ENCODE results near the gene SAPCD1.

Gene SAPCD1

DNA sequence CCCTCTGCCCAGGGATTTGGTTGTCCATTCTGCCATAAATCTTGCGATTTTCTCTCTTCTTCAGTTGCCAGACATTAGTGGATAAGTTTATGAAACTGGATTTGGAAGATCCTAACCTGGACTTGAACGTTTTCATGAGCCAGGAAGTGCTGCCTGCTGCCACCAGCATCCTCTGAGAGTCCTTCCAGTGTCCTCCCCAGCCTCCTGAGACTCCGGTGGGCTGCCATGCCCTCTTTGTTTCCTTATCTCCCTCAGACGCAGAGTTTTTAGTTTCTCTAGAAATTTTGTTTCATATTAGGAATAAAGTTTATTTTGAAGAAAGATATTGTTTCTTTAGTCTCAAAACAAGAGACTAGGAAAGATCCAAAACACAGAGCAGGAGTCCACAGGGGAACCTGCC, at the start of gene SAPCD1:
Gene SAPCD1 (plus strand): TSS at position 301 of the 400 bp plus-strand sequence. CDS start 399 bp downstream, outside the sequence.
- Mint-ChIP-seq H3K9me3 (no peaks in the 10 kb centered on the region), H3K36me3 (ENCODE audit: insufficient read depth) (peaks cover 11% of the 10 kb centered on the region), H3K4me1 (peaks cover 15% of the 10 kb centered on the region), H3K27me3 (no peaks in the 10 kb centered on the region), H3K27ac (ENCODE audit: low read depth) (peak within 1 kb of the TSS; percentile 16), H3K4me3 (no peak within 1 kb of the TSS)
- DNase-seq (ENCODE audit: low spot score in 2 of 2) = no peak
- ATAC-seq (replicated peaks; ENCODE audit: extremely low read depth, poor library complexity, severe bottlenecking) = no peak

DNA sequence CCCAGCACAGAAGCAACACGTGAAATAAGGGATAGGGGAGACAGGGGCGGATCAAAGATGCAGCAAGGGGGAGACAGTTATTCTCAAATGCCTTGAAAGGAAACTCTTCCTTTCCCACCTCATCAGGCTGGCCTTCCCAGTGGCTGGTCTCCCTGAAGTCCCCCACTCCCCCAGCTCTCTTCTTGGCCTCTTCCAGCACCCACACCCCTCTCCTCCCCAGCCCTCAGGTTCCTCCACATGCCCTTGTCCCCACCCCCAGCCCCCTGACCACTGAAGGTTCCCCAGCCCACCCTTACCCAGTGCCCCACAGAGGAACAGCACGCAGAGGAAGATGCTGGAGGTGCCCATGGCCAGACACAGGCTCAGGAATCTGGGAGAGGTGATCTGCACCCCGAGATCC, 49.0 kb upstream of the SAPCD1 start:
- no peak overlapping the region for H3K4me3 Mint-ChIP-seq
- no peaks in the 10 kb centered on the region for H3K36me3 Mint-ChIP-seq (ENCODE audit: insufficient read depth)
- no peaks in the 10 kb centered on the region for H3K27me3 Mint-ChIP-seq
- no peak for ATAC-seq (replicated peaks; ENCODE audit: extremely low read depth, poor library complexity, severe bottlenecking)
- no peaks in the 10 kb centered on the region for H3K9me3 Mint-ChIP-seq
- H3K27ac Mint-ChIP-seq (ENCODE audit: low read depth) = no peak overlapping the region
- H3K4me1 Mint-ChIP-seq = peaks cover 17% of the 10 kb centered on the region
- DNase-seq (ENCODE audit: low spot score in 2 of 2) = no peak

DNA sequence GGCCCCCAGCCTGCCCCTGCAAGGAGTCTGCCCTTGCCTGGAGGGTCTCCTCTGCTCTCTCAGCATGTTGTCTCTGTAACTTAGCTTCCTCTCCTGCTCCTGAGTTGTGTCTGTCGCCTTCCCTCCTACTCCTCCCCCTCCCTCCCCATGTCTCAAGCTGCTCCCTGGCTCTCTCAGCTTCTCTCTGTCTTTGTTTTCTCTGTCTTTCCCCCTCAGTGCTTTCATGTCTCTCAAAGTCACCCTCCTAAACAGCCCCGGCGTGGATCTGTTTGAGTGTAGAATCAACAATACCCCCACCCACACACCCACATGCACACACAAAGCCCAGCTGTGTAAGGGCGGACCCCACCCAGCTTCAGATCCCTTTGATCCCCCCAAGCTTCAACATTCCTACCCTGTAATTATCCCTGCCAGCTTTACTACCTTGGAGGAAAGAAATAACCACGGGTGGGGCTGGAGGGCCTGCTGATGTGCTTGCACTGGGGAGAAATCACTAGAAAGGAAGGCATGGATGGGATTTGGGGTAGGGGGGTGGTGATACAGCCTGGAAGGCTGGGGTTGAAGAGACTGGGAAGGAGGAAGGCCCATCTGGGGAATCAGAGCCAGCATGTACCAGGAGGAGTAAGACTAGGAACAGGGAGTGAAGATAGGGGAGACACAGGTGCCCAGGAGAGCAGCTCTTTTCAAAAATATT, 48.3 kb upstream of the SAPCD1 start:
- H3K4me3 Mint-ChIP-seq = no peak overlapping the region
- ATAC-seq (replicated peaks; ENCODE audit: extremely low read depth, poor library complexity, severe bottlenecking) = no peak
- no peaks in the 10 kb centered on the region for H3K36me3 Mint-ChIP-seq (ENCODE audit: insufficient read depth)
- no peak for DNase-seq (ENCODE audit: low spot score in 2 of 2)
- H3K9me3 Mint-ChIP-seq = no peaks in the 10 kb centered on the region
- no peak overlapping the region for H3K27ac Mint-ChIP-seq (ENCODE audit: low read depth)
- no peaks in the 10 kb centered on the region for H3K27me3 Mint-ChIP-seq
- H3K4me1 Mint-ChIP-seq = peaks cover 17% of the 10 kb centered on the region

DNA sequence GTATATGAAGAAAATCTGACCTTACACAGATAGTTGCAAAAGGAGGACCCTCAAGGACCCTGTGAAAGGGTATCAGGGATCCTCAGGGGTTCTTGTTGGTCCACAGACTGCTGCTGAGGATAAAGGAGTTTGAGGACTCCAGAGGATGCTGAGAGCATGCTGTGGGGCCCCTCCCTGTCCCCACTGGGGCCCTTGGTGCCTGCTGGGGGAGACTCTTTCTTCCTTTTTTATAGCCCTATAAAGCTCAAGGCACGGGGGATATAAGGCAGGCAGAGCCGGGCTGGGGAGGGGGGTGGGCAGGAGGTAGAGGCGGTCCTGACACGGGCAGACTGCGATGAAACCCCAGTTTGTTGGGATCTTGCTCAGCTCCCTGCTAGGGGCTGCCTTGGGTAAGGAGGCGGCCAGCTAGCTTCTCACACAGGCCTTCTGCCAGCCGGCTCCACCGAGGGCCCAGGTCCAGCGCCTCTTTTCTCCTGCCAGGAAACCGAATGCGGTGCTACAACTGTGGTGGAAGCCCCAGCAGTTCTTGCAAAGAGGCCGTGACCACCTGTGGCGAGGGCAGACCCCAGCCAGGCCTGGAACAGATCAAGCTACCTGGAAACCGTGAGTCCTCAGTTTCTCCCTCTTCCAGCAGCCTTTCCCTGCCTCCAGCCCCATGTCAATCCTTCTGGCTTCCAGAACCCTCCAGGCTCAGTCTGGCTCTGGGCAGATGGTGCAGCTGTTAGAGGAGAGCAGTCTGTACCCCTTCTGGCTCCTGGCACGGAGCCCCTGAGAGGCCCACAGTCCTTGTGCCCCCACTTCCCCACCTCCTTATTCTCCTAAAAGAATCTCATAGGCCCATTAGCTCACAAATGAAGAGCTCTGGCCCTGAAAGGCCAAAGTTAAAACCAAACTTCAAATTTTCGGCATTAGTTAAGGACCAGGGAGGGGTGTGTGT, 47.2 kb upstream of the SAPCD1 start, which contains the start of gene LY6G6D:
Gene LY6G6D (plus strand): TSS at position 327 of the 937 bp plus-strand sequence. CDS start 8 bp downstream, at position 335.
- Mint-ChIP-seq H3K27ac (ENCODE audit: low read depth) (no peak within 1 kb of the TSS), H3K4me3 (no peak within 1 kb of the TSS), H3K9me3 (no peaks in the 10 kb centered on the region), H3K27me3 (no peaks in the 10 kb centered on the region), H3K4me1 (peaks cover 17% of the 10 kb centered on the region), H3K36me3 (ENCODE audit: insufficient read depth) (no peaks in the 10 kb centered on the region)
- DNase-seq (ENCODE audit: low spot score in 2 of 2) (no peak), ATAC-seq (replicated peaks; ENCODE audit: extremely low read depth, poor library complexity, severe bottlenecking) (no peak)

DNA sequence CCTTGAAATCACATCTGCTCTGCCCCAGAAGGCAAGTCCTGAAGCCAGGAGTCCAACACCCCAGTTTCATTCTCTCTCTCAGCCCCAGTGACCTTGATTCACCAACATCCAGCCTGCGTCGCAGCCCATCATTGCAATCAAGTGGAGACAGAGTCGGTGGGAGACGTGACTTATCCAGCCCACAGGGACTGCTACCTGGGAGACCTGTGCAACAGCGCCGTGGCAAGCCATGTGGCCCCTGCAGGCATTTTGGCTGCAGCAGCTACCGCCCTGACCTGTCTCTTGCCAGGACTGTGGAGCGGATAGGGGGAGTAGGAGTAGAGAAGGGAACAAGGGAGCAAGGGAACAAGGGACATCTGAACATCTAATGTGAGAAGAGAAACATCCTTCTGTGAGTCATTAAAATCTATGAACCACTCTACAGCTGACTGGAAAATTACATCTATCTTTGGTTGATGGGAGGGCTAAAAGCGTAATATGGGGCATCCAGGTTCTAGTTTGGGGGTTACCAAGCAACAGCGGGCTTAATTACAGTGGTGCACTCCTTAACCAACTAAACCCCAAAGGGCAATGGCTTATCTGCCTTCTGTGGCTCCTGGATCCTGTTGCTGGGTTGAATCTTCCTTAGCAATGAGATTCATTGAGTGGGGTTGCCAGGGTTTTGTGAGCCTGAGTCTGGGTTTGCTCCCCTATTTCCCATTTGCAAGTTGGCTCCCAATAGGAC, 44.8 kb upstream of the SAPCD1 start:
- no peak overlapping the region for H3K27ac Mint-ChIP-seq (ENCODE audit: low read depth)
- H3K27me3 Mint-ChIP-seq = no peaks in the 10 kb centered on the region
- H3K9me3 Mint-ChIP-seq = no peaks in the 10 kb centered on the region

DNA sequence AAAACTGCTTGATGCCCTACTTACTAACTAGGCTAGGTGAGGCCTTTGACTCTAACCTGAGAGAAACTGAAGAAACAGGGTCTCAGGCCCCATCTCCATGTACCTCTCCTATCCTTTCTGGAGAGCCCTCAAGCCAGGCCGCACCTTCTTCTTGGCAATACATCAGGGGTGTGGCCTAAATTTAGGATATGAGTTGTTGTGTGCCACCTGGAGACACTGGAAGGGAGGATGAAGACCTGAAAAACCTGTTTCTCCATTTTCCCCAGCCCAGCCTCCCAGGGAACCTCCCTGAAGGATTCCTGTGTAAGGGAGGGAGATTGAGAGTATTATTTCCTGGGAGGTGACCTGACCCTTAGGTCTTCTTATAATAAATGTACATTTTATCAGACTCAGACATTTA, 44.2 kb upstream of the SAPCD1 start:
- Mint-ChIP-seq H3K27me3 (no peaks in the 10 kb centered on the region), H3K27ac (ENCODE audit: low read depth) (no peak overlapping the region), H3K36me3 (ENCODE audit: insufficient read depth) (no peaks in the 10 kb centered on the region), H3K4me3 (no peak overlapping the region), H3K9me3 (no peaks in the 10 kb centered on the region), H3K4me1 (no peaks in the 10 kb centered on the region)
- ATAC-seq (replicated peaks; ENCODE audit: extremely low read depth, poor library complexity, severe bottlenecking) = no peak
- DNase-seq (ENCODE audit: low spot score in 2 of 2) = no peak

More for the DNA sequence above, 44.8 kb upstream of the SAPCD1 start:
- no peak for DNase-seq (ENCODE audit: low spot score in 2 of 2)
- no peaks in the 10 kb centered on the region for H3K4me1 Mint-ChIP-seq
- ATAC-seq (replicated peaks; ENCODE audit: extremely low read depth, poor library complexity, severe bottlenecking) = no peak
- no peak overlapping the region for H3K4me3 Mint-ChIP-seq
- H3K36me3 Mint-ChIP-seq (ENCODE audit: insufficient read depth) = no peaks in the 10 kb centered on the region

DNA sequence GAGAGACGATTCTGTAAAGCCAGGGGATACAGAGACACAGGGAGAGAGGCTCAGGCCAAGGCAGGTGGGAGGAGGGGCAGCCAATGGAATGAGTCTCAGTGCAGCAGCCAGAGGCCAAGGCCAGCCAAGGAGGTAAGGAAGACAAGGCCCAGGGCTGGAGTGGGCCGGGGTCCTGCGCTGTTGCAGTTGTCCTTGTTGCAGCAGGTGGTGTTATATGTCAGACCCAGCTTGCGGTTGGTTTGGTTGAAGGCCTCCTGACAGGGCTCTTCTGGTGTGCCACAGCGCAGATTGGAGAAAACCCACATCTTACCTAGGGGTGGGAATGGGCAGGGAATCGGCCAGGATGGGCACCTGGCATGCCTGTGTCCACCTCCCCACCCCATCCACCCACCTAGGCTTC, 43.5 kb upstream of the SAPCD1 start:
- Mint-ChIP-seq H3K9me3 (no peaks in the 10 kb centered on the region), H3K4me3 (no peak overlapping the region), H3K27me3 (no peaks in the 10 kb centered on the region), H3K27ac (ENCODE audit: low read depth) (no peak overlapping the region), H3K36me3 (ENCODE audit: insufficient read depth) (no peaks in the 10 kb centered on the region), H3K4me1 (no peaks in the 10 kb centered on the region)
- ATAC-seq (replicated peaks; ENCODE audit: extremely low read depth, poor library complexity, severe bottlenecking) = no peak
- DNase-seq (ENCODE audit: low spot score in 2 of 2) = no peak

DNA sequence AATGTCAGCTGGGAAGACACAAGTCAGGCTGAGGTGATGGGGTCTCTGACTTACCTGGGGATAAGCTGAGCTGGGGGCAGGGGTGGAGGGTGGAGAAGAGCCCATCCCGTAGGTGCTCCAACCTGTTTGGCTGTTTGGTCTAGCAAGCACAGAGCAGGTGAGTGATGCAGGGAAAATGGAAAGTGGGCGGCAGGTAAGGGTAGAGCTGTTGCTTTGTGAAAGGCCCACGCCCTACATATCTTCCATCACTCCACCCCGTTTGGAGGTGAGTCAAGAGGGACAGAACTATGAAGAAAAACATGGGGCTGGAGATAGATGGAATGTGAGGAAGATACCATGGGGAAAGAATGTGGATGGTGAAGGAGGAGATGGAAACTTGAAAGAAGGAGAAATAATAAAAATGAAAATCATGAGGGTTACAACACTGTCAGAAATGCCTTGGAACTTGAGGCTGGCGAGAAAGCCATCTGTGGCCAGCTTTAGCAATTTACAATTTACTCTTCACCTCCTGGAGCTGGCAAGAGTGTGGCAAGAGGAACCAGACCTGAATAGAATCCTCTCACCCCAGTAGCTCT, 42.2 kb upstream of the SAPCD1 start:
- ATAC-seq (replicated peaks; ENCODE audit: extremely low read depth, poor library complexity, severe bottlenecking) (no peak), DNase-seq (ENCODE audit: low spot score in 2 of 2) (no peak)
- H3K4me1 Mint-ChIP-seq = no peaks in the 10 kb centered on the region
- H3K9me3 Mint-ChIP-seq = no peaks in the 10 kb centered on the region
- H3K4me3 Mint-ChIP-seq = no peak overlapping the region
- no peak overlapping the region for H3K27ac Mint-ChIP-seq (ENCODE audit: low read depth)
- no peaks in the 10 kb centered on the region for H3K27me3 Mint-ChIP-seq
- no peaks in the 10 kb centered on the region for H3K36me3 Mint-ChIP-seq (ENCODE audit: insufficient read depth)

DNA sequence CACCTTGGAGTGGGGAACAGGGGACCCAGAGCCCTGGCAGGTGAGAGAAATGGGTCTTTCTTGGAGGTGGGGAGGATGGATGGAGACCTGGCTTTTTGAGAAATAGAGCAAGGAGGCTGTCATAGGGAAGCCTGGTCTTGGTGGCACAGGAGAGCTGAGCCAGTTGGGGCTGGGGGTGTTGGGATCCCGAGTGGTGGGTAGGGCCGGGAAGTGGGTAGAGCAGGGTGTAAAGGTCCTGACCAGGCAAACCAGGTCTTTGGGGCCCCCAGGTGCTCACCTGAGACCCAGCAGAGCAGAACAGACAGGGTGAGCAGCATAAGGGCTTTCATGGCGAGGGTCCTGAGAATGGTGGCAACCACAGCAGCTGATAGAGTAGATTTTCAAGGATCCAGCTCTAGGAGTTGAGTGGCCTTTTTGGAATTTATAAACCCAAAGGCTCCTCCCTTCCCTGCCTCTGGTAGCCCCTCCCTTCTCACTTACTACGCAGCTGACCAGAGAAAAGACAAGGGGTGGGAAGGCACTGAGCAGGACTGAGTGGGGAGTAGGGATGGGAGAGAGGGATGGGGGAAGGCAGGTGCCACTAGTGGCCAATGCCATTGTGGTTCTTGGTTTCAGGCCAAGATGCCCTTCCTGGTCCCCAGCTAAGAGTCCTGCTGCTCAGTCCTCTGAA, 41.0 kb upstream of the SAPCD1 start, which contains the start of gene LY6G6C:
Gene LY6G6C (minus strand): TSS at position 396 of the 670 bp plus-strand sequence. CDS start 67 bp downstream, at position 329.
- Mint-ChIP-seq H3K4me3 (no peak within 1 kb of the TSS), H3K27me3 (no peaks in the 10 kb centered on the region), H3K4me1 (peaks cover 6% of the 10 kb centered on the region), H3K9me3 (no peaks in the 10 kb centered on the region), H3K36me3 (ENCODE audit: insufficient read depth) (peaks cover 3% of the 10 kb centered on the region), H3K27ac (ENCODE audit: low read depth) (peak within 1 kb of the TSS; percentile 63)
- DNase-seq (ENCODE audit: low spot score in 2 of 2) (no peak), ATAC-seq (replicated peaks; ENCODE audit: extremely low read depth, poor library complexity, severe bottlenecking) (no peak)

DNA sequence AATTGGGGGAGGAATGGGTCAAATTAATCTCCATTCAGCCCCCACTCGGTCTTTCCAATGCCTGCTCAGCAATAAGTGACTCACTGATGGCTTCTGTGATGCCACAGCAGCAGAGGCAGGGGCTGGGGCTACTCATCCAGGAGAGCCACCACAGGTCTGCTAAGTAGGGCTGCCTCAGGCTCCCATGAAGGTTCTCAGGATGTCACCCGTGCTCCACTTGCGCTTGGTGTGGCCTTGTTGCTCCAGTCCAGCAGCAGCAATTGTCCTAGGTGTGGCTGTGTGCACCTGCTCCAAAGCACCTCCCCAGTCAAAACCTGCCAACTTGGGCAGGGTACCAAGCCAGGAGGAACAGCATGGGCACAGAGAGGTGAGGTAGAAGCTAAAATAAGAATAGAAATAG, 40.3 kb upstream of the SAPCD1 start:
- Mint-ChIP-seq H3K27ac (ENCODE audit: low read depth) (no peak overlapping the region), H3K4me1 (peaks cover 6% of the 10 kb centered on the region), H3K9me3 (no peaks in the 10 kb centered on the region), H3K36me3 (ENCODE audit: insufficient read depth) (peaks cover 5% of the 10 kb centered on the region), H3K4me3 (no peak overlapping the region), H3K27me3 (no peaks in the 10 kb centered on the region)
- ATAC-seq (replicated peaks; ENCODE audit: extremely low read depth, poor library complexity, severe bottlenecking) (no peak), DNase-seq (ENCODE audit: low spot score in 2 of 2) (no peak)

DNA sequence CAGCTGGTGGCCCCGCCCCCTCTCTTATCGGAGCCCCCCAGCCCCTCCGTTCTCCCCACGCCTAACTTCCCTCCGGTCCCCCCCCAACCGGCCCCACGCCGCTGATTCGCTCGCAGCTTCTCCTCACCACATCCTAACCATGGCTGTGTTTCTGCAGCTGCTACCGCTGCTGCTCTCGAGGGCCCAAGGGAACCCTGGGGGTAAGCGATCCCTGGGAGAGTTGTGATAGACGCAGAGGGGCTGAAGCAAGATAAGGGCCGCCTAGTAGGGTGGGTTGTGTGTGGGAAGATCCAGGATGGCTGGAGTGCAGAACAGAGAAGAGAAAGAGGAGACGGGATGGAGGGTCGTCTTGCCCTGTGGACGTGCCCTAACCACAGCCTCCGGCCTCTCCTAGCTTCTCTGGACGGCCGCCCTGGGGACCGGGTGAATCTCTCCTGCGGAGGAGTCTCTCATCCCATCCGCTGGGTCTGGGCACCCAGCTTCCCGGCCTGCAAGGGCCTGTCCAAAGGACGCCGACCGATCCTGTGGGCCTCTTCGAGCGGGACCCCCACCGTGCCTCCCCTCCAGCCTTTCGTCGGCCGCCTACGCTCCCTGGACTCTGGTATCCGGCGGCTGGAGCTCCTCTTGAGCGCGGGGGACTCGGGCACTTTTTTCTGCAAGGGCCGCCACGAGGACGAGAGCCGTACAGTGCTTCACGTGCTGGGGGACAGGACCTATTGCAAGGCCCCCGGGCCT, 39.0 kb upstream of the SAPCD1 start, which contains the start of gene MPIG6B:
Gene MPIG6B (plus strand): TSS at position 129 of the 735 bp plus-strand sequence. CDS start 11 bp downstream, at position 140.
- H3K27ac Mint-ChIP-seq (ENCODE audit: low read depth) = no peak within 1 kb of the TSS
- DNase-seq (ENCODE audit: low spot score in 2 of 2) = no peak
- H3K36me3 Mint-ChIP-seq (ENCODE audit: insufficient read depth) = peaks cover 6% of the 10 kb centered on the region
- H3K4me3 Mint-ChIP-seq = no peak within 1 kb of the TSS
- peaks cover 6% of the 10 kb centered on the region for H3K4me1 Mint-ChIP-seq
- no peak for ATAC-seq (replicated peaks; ENCODE audit: extremely low read depth, poor library complexity, severe bottlenecking)
- H3K9me3 Mint-ChIP-seq = no peaks in the 10 kb centered on the region
- H3K27me3 Mint-ChIP-seq = no peaks in the 10 kb centered on the region
